Stomach smooth muscle (tissue), 2 donors: Measurements from ENCODE around the gene UBE2L6.
A peak's percentile ranks its signal among the peaks of the same experiment; 100 is the strongest.

Experiments
- H3K27ac ChIP-seq: one replicate; pipeline ENCODE4 v1.7.0; 2013; ENCODE audit warnings: mild to moderate bottlenecking, low read length, inconsistent platforms
- H3K27me3 ChIP-seq, 2 donors: one replicate each; pipeline ENCODE4 v1.7.0; 2013; ENCODE audit warnings: low read length in 2 of 2; ENCODE audit not compliant: insufficient read depth in 2 of 2, control insufficient read depth in 1 of 2
- H3K36me3 ChIP-seq, 2 donors: one replicate each; pipeline ENCODE4 v1.7.0; 2013; ENCODE audit warnings: low read length in 2 of 2; ENCODE audit not compliant: control insufficient read depth in 2 of 2, insufficient read depth in 2 of 2
- H3K4me1 ChIP-seq: one replicate; pipeline ENCODE4 v1.7.0; 2013; ENCODE audit warnings: low read length; ENCODE audit not compliant: control insufficient read depth, insufficient read depth
- H3K4me3 ChIP-seq, 2 donors: one replicate each; pipeline ENCODE4 v1.7.0; 2013; ENCODE audit warnings: low read length in 2 of 2
- H3K9ac ChIP-seq, 2 donors: one replicate each; pipeline ENCODE4 v1.7.0; 2013; ENCODE audit warnings: low read length in 2 of 2, mild to moderate bottlenecking in 1 of 2
- H3K9me3 ChIP-seq, 2 donors: one replicate each; pipeline ENCODE4 v1.7.0; 2013; ENCODE audit warnings: low read length in 2 of 2; ENCODE audit not compliant: control insufficient read depth in 2 of 2
- donor health status: healthy.
- donor health status: Pancreatic carcinoma.

The UBE2L6 gene

DNA sequence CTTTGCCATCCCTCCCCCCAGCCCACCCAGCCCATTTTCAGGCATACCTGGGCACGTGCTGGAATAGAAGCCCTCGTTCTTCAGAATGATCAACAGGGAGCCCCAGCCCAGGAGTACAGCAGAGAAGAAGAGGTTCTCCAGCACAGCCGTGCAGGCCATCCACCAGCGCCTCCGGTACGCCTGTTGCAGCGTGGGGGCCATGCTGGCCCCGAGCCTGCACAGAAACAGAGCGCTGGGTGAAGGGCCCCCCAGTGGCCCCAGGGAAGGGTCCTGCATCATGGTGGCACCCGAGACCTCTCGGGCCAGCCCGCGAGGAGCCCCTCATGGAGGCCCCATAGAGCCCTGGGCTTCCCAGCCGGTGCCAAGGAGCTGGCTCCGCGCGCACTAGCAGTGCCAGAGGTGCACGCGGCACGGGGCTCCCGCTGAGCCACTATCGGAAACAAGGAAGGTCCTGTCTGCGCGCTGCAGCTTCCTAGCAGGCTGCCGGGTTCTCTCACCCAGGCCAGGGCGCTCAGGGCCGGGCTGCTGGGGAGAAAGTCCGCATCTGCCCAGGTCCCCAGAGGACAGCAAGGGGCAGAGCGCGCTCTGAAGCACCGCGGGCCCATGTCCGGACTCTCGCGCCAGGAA, 53.4 kb downstream of the UBE2L6 start:
- Histone ChIP-seq H3K27me3 (no peaks in the 10 kb centered on the region), H3K4me1 (peaks cover 16% of the 10 kb centered on the region), H3K36me3 (peaks cover 0 to 3% of the 10 kb centered on the region in 2 donors), H3K9me3 (no peaks in the 10 kb centered on the region), H3K27ac (peak overlapping the region; percentile 55), H3K9ac (peak overlapping the region; percentile 57 to 68), H3K4me3 (peak overlapping the region; percentile 85 to 95)

DNA sequence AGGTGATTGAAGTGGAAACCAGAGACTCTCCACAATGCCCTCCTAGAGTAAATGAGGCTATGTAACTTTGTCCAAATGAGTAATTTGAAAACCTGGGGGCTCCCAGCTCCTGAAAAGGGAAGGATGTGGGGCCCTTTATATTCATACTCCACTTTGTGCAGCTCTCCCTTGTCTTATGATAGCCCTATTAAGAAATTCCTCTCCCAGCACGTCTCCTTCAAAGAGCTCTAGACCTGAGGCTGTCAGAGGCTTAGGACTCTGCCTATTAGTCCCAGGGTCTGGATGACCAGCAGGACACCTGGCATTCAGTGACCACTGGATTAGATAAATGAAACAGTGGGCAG, 54.0 kb downstream of the UBE2L6 start:
- Histone ChIP-seq H3K9me3 (no peaks in the 10 kb centered on the region), H3K4me1 (peaks cover 16% of the 10 kb centered on the region), H3K4me3 (no peak overlapping the region), H3K36me3 (peaks cover 0 to 3% of the 10 kb centered on the region in 2 donors), H3K27me3 (no peaks in the 10 kb centered on the region), H3K27ac (no peak overlapping the region), H3K9ac (no peak overlapping the region)

DNA sequence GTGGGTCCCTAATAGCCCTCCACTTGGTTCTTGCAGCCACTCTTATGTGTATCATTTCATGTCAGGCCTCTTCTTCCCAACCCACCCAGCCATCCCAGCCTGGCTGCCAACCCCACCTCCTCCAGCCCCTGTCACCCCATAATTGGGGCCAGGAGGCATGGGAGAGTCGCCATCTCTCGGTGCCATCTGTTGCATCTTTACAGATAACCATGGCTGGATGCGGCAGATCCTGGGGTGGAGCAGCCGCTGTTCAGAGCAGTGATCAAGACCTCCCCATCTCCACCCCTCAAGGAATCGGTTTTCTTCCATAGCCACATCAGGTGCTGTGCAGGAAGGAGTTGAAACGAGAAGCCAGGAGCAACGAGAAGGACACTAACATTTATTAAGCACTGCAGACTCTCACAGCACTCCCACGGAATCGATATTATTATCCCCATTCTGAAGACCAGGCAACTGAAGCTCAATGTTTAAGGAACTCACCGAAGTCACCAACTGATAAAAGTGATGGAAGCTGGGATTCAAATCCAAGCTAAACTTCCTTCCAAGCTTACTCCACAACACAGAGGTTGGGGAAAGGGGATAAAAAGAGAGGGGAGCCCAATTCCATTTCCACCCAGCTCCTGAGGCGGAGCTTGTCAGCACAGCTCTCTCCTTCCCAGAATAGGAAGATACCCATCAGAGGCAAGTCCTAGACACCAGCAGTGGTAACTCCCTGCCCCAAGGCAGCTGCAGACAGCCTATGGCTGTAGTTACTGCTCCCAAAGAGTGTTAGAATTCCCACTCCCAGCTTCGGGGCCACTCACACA, 54.6 kb downstream of the UBE2L6 start:
- Histone ChIP-seq H3K4me1 (peaks cover 16% of the 10 kb centered on the region), H3K27ac (no peak overlapping the region), H3K9ac (no peak overlapping the region), H3K36me3 (peaks cover 0 to 3% of the 10 kb centered on the region in 2 donors), H3K9me3 (no peaks in the 10 kb centered on the region), H3K4me3 (no peak overlapping the region), H3K27me3 (no peaks in the 10 kb centered on the region)

DNA sequence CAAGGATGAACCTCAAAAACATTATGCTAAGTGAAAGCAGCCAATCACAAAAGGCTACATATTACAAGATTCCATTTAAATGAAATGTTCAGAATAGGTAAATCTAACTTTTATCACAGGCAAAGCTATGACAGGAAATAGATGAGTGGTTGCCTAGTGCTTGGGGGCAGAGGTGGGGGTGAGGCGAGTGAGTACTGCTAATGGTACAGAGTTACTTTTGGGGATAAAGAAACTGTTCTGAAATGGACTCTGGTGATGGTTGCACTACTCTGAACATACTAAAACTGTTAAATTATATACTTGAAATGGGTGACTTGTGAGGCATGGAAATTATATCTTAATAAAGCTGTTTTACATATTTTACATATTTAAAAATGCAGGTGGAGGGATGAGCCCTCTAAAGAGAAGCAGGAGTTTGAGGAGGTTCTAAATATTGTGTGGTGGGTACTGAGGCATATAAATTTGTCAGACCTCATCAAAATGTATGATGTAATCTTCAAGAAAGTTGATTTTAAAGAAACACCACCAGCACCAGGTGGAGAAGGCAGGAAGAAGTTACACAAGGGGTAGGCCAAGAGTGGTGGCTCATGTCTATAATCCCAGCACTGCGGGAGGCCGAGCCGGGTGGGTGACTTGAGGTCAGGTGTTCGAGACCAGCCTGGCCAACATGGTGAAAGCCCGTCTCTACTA, 55.6 kb downstream of the UBE2L6 start:
- no peaks in the 10 kb centered on the region for H3K9me3 ChIP-seq
- no peak overlapping the region for H3K27ac ChIP-seq
- no peaks in the 10 kb centered on the region for H3K27me3 ChIP-seq
- H3K36me3 ChIP-seq = peaks cover 0 to 3% of the 10 kb centered on the region in 2 donors
- H3K4me1 ChIP-seq = peaks cover 16% of the 10 kb centered on the region
- no peak overlapping the region for H3K4me3 ChIP-seq
- H3K9ac ChIP-seq = no peak overlapping the region

DNA sequence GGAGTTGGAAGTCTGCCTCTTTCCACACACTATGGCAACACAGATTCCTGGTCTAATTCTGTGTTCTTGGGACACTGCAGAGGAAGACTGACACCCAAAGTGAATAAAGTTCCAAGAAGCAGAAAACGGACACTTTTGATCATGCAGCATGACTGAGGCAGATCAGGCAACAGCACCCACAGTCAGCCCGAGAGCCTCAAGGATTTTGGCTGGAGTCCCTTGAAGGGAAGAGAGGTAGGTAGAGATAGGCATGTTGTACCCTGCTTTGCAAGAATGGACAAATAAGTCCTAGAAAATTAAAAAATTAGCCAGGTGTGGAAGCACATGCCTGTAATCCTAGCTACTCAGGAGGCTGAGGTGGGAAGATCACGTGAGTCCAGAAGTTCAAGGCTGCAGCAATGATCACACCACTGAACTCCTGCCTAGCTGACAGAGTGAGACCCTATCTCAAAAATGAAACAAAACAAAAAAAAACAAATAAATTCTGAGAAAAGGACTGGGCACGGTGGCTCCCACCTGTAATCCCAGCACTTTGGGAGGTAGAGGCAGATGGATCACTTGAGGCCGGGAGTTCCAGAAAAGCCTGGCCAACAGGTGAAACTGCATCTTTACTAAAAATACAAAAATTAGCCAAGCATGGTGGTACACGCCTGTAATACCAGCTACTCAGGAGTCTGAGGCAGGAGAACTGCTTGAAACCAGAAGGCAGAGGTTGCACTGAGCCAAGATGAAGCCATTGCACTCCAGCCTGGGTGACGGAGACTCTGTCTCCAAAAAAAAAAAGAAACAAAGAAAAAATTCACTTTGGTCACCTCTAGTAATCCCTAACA, 58.9 kb downstream of the UBE2L6 start:
- Histone ChIP-seq H3K27ac (no peak overlapping the region), H3K27me3 (no peaks in the 10 kb centered on the region), H3K9ac (no peak overlapping the region), H3K4me1 (peaks cover 5% of the 10 kb centered on the region), H3K36me3 (peaks cover 3 to 11% of the 10 kb centered on the region in 2 donors), H3K9me3 (no peaks in the 10 kb centered on the region), H3K4me3 (no peak overlapping the region)

DNA sequence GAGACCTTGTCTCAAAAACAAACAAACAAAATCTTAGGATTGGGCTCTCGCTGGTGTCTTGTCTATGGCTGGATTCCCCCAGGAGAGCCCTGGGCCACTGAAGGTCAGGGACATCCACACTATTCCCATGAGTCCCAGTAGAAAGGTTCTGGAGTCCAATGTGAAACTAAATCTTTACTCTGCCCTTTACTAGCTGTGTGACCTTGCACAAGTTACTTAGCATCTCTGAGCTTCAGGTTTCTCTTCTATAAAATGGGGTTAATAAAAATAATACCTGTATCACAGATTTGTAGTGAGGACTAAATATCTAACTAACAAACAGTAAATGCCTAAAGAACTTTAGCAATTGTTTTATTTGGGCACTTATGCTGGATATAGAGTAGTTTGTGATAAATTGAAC, 61.0 kb downstream of the UBE2L6 start:
- Histone ChIP-seq H3K27ac (no peak overlapping the region), H3K9ac (no peak overlapping the region), H3K27me3 (no peaks in the 10 kb centered on the region), H3K4me1 (peaks cover under 1% of the 10 kb centered on the region), H3K9me3 (no peaks in the 10 kb centered on the region), H3K4me3 (no peak overlapping the region), H3K36me3 (peaks cover 3 to 8% of the 10 kb centered on the region in 2 donors)

DNA sequence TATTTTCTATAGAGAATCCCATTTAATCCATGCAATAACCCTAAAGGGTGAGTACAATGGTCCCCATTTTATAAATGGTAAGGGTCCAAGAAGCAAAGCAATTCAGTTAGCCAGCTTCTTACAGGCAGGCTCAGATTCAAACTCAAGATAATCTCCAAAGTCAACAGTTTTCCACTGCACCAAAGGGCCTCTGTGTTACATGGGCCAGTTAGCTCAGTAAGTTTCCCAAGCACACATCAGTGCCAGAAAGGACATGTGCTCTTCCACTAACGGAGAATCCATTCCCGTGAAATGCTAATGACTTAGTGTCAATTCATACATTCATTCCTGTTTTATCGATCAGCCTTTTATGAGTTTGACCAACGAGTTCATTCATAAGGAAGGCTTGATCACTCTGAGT, 63.0 kb downstream of the UBE2L6 start:
- H3K4me1 ChIP-seq = peaks cover 16% of the 10 kb centered on the region
- no peak overlapping the region for H3K4me3 ChIP-seq
- H3K9me3 ChIP-seq = no peaks in the 10 kb centered on the region
- no peak overlapping the region for H3K27ac ChIP-seq
- peaks cover 3 to 8% of the 10 kb centered on the region in 2 donors for H3K36me3 ChIP-seq
- no peaks in the 10 kb centered on the region for H3K27me3 ChIP-seq
- H3K9ac ChIP-seq = no peak overlapping the region

DNA sequence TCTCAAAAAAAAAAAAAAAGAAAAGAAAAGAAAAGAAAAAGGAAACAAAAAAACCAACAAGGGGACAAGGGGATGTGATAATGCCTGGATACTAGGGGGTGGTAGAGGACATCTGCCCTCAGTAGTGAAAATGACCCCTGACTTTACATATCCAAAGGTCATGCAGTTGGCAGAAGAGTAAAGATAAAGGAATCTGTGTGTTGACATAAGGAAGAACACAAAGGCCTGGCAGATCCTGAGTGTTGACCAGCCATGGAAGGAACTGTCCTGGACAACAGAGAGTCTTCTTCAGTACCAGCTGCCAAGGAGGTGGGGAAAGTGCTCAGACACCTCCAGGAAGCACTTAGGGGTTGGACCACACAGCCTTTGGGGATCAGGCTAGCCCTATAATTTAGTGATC, 64.6 kb downstream of the UBE2L6 start:
- Histone ChIP-seq H3K4me1 (peaks cover 27% of the 10 kb centered on the region), H3K4me3 (no peak overlapping the region), H3K9me3 (no peaks in the 10 kb centered on the region), H3K27ac (no peak overlapping the region), H3K36me3 (peaks cover 3 to 8% of the 10 kb centered on the region in 2 donors), H3K27me3 (no peaks in the 10 kb centered on the region), H3K9ac (no peak overlapping the region)

DNA sequence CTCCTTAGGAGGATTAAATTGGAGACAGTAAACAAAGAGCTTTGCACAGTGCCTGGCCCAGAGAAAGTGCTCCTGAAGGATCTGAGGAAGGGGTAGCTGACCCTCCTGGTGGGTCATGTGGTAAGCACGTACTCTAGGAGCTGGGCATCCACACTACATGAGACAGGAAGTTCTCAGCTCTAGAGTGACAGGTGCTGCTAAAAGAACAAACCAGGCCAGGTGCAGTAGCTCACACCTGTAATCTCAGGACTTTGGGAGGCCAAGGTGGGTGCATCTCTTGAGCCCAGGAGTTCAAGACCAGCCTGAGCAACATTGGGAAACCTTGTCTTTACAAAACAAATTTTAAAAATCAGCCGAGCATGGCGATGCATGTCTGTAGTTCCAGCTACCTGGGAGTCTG, 65.1 kb downstream of the UBE2L6 start:
- Histone ChIP-seq H3K9me3 (no peaks in the 10 kb centered on the region), H3K4me1 (peaks cover 27% of the 10 kb centered on the region), H3K27ac (no peak overlapping the region), H3K4me3 (no peak overlapping the region), H3K36me3 (peaks cover 3 to 8% of the 10 kb centered on the region in 2 donors), H3K9ac (no peak overlapping the region), H3K27me3 (no peaks in the 10 kb centered on the region)

DNA sequence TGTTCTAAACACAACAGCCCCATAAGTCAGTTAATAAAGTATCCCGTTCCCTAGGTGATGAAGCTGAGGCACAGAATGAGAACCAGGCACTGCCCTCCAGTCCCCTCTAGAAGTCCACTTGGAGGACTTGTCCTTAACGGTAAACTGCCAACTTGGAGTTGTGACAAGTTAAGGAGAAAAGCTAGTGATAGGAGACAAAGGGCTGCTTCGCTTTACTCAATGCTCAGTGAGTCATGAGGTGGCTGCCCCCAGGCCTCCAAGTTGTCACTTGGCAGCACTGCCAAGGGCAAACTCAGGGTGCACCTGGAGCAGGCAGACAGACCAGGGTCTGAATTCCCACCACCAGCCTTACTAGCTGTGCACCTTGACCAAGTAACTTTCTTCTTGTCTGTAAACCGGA, 65.5 kb downstream of the UBE2L6 start:
- H3K4me1 ChIP-seq = peaks cover 27% of the 10 kb centered on the region
- H3K27me3 ChIP-seq = no peaks in the 10 kb centered on the region
- no peaks in the 10 kb centered on the region for H3K9me3 ChIP-seq
- H3K27ac ChIP-seq = no peak overlapping the region
- H3K4me3 ChIP-seq = no peak overlapping the region
- H3K36me3 ChIP-seq = peaks cover 3 to 10% of the 10 kb centered on the region in 2 donors
- H3K9ac ChIP-seq = no peak overlapping the region
